ENCODE data around the gene AOC1. TPM values are rescaled to one million over a fixed set of nuclear protein-coding genes. Genes with fewer than 3 reads are reported as not detected.

Gene AOC1
- total and polyA plus RNA-seq, 10 of the 15 experiments (the other 5 are each of a cell fraction or from before 2014, with no cell fraction given): 0.07 TPM; not detected in 9

DNA sequence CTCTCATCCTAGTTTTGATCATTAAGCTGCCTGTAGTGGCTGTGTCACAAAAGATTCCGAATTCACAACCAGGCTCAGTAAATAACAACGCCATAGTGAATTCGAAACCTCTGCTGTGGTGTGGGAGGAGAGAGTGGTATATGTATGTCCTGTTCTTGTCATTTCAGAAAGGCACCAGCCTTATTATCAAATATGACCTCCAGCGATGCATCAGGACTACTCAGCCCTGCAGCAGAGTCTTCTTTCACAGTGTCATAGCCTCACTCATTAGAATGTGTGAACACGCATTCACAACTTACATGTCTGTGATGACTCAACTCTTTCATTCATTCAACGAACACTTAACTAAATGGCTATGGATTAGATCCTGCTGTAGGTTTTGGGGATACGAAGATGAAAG lies 15.3 kb downstream of the AOC1 start:
- no TSS peak for BruUV-seq (replicated peaks)
- SMC1A ChIA-PET (ENCODE audit: uncharacterized antibody, unreplicated experiment): interaction anchor here (0.7 to 1.3 kb wide), 3 partner anchors 10 to 89 kb away, joined by 3 read pairs; no protein-coding TSS in a partner anchor
- H3K4me3 ChIP-seq: no peak overlapping the region
- H3K79me2 ChIP-seq (ENCODE audit: control insufficient read depth, insufficient read depth, low read length): no peaks in the 10 kb centered on the region
- no peak for DNase-seq (ENCODE audit: low read depth, low spot score)
- CTCF ChIA-PET: interaction anchor here (1.1 to 3.0 kb wide), 4 partner anchors 9 to 89 kb away, joined by 3 to 16 read pairs (median 6); no protein-coding TSS in a partner anchor
- no peak overlapping the region for H3K9ac ChIP-seq (ENCODE audit: control insufficient read depth, insufficient read depth, low read length)
- no peaks in the 10 kb centered on the region for H4K20me1 ChIP-seq (ENCODE audit: control insufficient read depth, insufficient read depth)
- POLR2A ChIA-PET: no interaction called here
- in situ Hi-C loops (cut with MboI): no loop called here
- no peaks in the 10 kb centered on the region for H3K4me1 ChIP-seq (ENCODE audit: control insufficient read depth, insufficient read depth, low read length)
- no peak; the same call in 2 of the 3 replicates for ATAC-seq
- no peak overlapping the region for H3K27ac ChIP-seq (ENCODE audit: control insufficient read depth, insufficient read depth)
- H3K27me3 ChIP-seq (replicated peaks in 1 of 2; ENCODE audit: control insufficient read depth in 2 of 2, insufficient read depth in 2 of 2, low read length in 1 of 2): no peaks in the 10 kb centered on the region
- RAD21 ChIA-PET (ENCODE audit: unreplicated experiment): no interaction called here
- FAIRE-seq: no peak
- no peak overlapping the region for H3K4me2 ChIP-seq (ENCODE audit: control insufficient read depth, insufficient read depth)
- TF ChIP-seq IRF4 (IDR thresholded peaks at IDR 0.05; ENCODE audit: low read depth, low read length): no peak
- no peaks in the 10 kb centered on the region for H3K36me3 ChIP-seq (ENCODE audit: control insufficient read depth in 2 of 2, insufficient read depth in 2 of 2, low read length in 1 of 2)
- no peak overlapping the region for H2AFZ ChIP-seq (ENCODE audit: control insufficient read depth, low read depth, low read length)
- 14% methylated on average over 7 of the region's 7 CpGs for WGBS (ENCODE audit: insufficient coverage, insufficient replicate concordance, low lambda C conversion rate, missing lambda C conversion rate)
- intact Hi-C loops (cut with micrococcal nuclease; ENCODE audit: unreplicated experiment): no loop called here
- H3K9me3 ChIP-seq (replicated peaks; ENCODE audit: control insufficient read depth, insufficient read depth, low read length): no peaks in the 10 kb centered on the region; the same call in 2 of the 3 replicates

DNA sequence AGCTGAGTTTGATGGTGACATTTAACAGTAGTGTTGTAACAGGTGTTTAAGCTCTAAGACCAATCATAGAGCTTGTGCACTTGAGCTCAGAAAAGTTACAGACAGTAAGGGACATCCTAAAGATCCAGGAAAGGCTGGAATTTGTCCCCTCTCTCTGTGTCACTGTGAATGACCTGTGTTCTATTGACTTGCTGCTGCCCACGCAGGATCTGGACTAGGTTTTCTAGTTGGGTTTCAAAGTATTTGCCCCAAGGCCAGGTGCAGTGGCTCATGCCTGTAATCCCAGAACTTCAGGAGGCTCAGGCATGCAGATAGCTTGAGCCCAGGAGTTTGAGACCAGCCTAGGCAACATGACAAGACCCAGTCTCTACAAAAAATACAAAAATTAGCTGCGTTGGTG lies 17.1 kb downstream of the AOC1 start:
- H3K79me2 ChIP-seq (ENCODE audit: control insufficient read depth, insufficient read depth, low read length): no peaks in the 10 kb centered on the region
- in situ Hi-C loops (cut with MboI) (no loop called here), intact Hi-C loops (cut with micrococcal nuclease; ENCODE audit: unreplicated experiment) (no loop called here)
- H3K27ac ChIP-seq (ENCODE audit: control insufficient read depth, insufficient read depth): no peak overlapping the region
- H3K9ac ChIP-seq (ENCODE audit: control insufficient read depth, insufficient read depth, low read length): no peak overlapping the region
- H3K27me3 ChIP-seq (replicated peaks in 1 of 2; ENCODE audit: control insufficient read depth in 2 of 2, insufficient read depth in 2 of 2, low read length in 1 of 2): no peaks in the 10 kb centered on the region
- no peak overlapping the region for H3K4me3 ChIP-seq
- ATAC-seq: no peak
- H3K4me2 ChIP-seq (ENCODE audit: control insufficient read depth, insufficient read depth): no peak overlapping the region
- H3K36me3 ChIP-seq (ENCODE audit: control insufficient read depth in 2 of 2, insufficient read depth in 2 of 2, low read length in 1 of 2): no peaks in the 10 kb centered on the region
- H4K20me1 ChIP-seq (ENCODE audit: control insufficient read depth, insufficient read depth): no peaks in the 10 kb centered on the region
- ChIA-PET POLR2A (interaction anchor here (0.6 kb wide), 1 partner anchor 32 kb away, joined by 3 read pairs; no protein-coding TSS in a partner anchor), RAD21 (ENCODE audit: unreplicated experiment) (no interaction called here), SMC1A (ENCODE audit: uncharacterized antibody, unreplicated experiment) (interaction anchor here (0.9 to 1.3 kb wide), 4 partner anchors 9 to 91 kb away, joined by 3 to 4 read pairs (median 4); no protein-coding TSS in a partner anchor), CTCF (interaction anchor here (1.5 to 3.0 kb wide), 3 partner anchors 10 to 91 kb away, joined by 5 to 16 read pairs (median 6); no protein-coding TSS in a partner anchor)
- 0% methylated on average over 2 of the region's 2 CpGs for WGBS (ENCODE audit: insufficient coverage, insufficient replicate concordance, low lambda C conversion rate, missing lambda C conversion rate)
- DNase-seq (ENCODE audit: low read depth, low spot score): no peak
- H3K9me3 ChIP-seq (replicated peaks; ENCODE audit: control insufficient read depth, insufficient read depth, low read length): no peaks in the 10 kb centered on the region; the same call in 2 of the 3 replicates
- no peak overlapping the region for H2AFZ ChIP-seq (ENCODE audit: control insufficient read depth, low read depth, low read length)
- no peak for FAIRE-seq
- H3K4me1 ChIP-seq (ENCODE audit: control insufficient read depth, insufficient read depth, low read length): no peaks in the 10 kb centered on the region
- BruUV-seq (replicated peaks): no TSS peak
- TF ChIP-seq MEF2B (IDR thresholded peaks at IDR 0.05; ENCODE audit: partially characterized antibody, poor library complexity, severe bottlenecking): no peak
- TF ChIP-seq ETV6 (conservative IDR thresholded peaks at IDR 0.05 in 1 of 2, IDR thresholded peaks at IDR 0.05 in 1 of 2; ENCODE audit: borderline replicate concordance in 1 of 2, low read depth in 1 of 2): no peak
- no peak for TF ChIP-seq NR2F1 (conservative IDR thresholded peaks at IDR 0.05)
- TF ChIP-seq LARP7 (IDR thresholded peaks at IDR 0.05): no peak
- TF ChIP-seq SIN3A (IDR thresholded peaks at IDR 0.05; ENCODE audit: low read depth, low read length): no peak
- no peak for TF ChIP-seq BHLHE40 (IDR thresholded peaks at IDR 0.05; ENCODE audit: borderline replicate concordance in 1 of 2, low read depth in 2 of 2, low read length in 1 of 2)
- no peak for TF ChIP-seq WRNIP1 (IDR thresholded peaks at IDR 0.05; ENCODE audit: borderline replicate concordance, low read depth, low read length)
- no peak for TF ChIP-seq KDM1A (IDR thresholded peaks at IDR 0.05; ENCODE audit: borderline replicate concordance)
- no peak for TF ChIP-seq SUPT20H (IDR thresholded peaks at IDR 0.05; ENCODE audit: borderline replicate concordance, control insufficient read depth, low read depth, low read length)
- TF ChIP-seq CEBPZ (IDR thresholded peaks at IDR 0.05; ENCODE audit: low read depth, low read length): no peak
- no peak for TF ChIP-seq HCFC1 (IDR thresholded peaks at IDR 0.05; ENCODE audit: low read length)
- no peak for TF ChIP-seq GATAD2B (conservative IDR thresholded peaks at IDR 0.05; ENCODE audit: low read depth)
- no peak for TF ChIP-seq KLF5 (IDR thresholded peaks at IDR 0.05; ENCODE audit: partially characterized antibody)

Data from GM12878 (cell line).